GM23338 (cell line): Measurements from ENCODE around the gene CLDN3. TPM values are rescaled to one million over a fixed set of nuclear protein-coding genes. Genes with fewer than 3 reads are reported as not detected.

Experiments
- ATAC-seq: fragments of 200-7000 bp; cut with Tn5 transposase; 3 replicates; pipeline ENCODE4 v1.9.1; 2020
- DNase-seq: peaks from one replicate; pipeline ENCODE4 v3.0.0-alpha.2; 2015; ENCODE audit warnings: low spot score
- H2AFZ ChIP-seq: fragments of 200-600 bp; sonication (generic); 2 replicates; pipeline ENCODE4 v1.8.0; 2016; ENCODE audit warnings: antibody characterized with exemption, mild to moderate bottlenecking, moderate library complexity
- H3F3A ChIP-seq: fragments of 200-600 bp; sonication (generic); replicated peaks from 2 replicates; pipeline ENCODE4 v1.8.0; 2017; ENCODE audit warnings: antibody characterized with exemption, mixed run types, low read depth
- H3K27ac ChIP-seq: fragments of 200-600 bp; sonication (generic); 2 replicates; pipeline ENCODE4 v1.6.1; 2016; ENCODE audit warnings: low read depth
- H3K27me3 ChIP-seq: fragments of 200-600 bp; sonication (generic); 2 replicates; pipeline ENCODE4 v1.8.0; 2016; ENCODE audit warnings: mild to moderate bottlenecking, mixed run types, moderate library complexity; ENCODE audit not compliant: insufficient read depth
- H3K36me3 ChIP-seq: fragments of 200-600 bp; sonication (generic); 2 replicates; pipeline ENCODE4 v1.8.0; 2016; ENCODE audit warnings: mild to moderate bottlenecking; ENCODE audit not compliant: insufficient read depth
- H3K4me1 ChIP-seq: fragments of 200-600 bp; sonication (generic); 2 replicates; pipeline ENCODE4 v1.8.0; 2016; ENCODE audit warnings: mild to moderate bottlenecking, moderate library complexity; ENCODE audit not compliant: insufficient read depth
- H3K4me2 ChIP-seq: fragments of 200-600 bp; sonication (generic); 2 replicates; pipeline ENCODE4 v1.7.1; 2017; ENCODE audit warnings: mixed run types
- H3K4me3 ChIP-seq: fragments of 200-600 bp; sonication (generic); 2 replicates; pipeline ENCODE4 v1.6.1; 2016; ENCODE audit warnings: mixed run types
- H3K79me2 ChIP-seq: fragments of 200-600 bp; sonication (generic); replicated peaks from 2 replicates; pipeline ENCODE4 v1.8.0; 2017; ENCODE audit warnings: mild to moderate bottlenecking; ENCODE audit not compliant: insufficient read depth
- H3K9me2 ChIP-seq: fragments of 200-600 bp; sonication (generic); 2 replicates; pipeline ENCODE4 v1.8.0; 2017; ENCODE audit not compliant: insufficient read depth
- H4K20me1 ChIP-seq: fragments of 200-600 bp; sonication (generic); replicated peaks from 2 replicates; pipeline ENCODE4 v1.8.0; 2017; ENCODE audit warnings: mild to moderate bottlenecking; ENCODE audit not compliant: insufficient read depth
- H3K27ac Mint-ChIP-seq: 2 replicates; pipeline ENCODE4 v1.8.0; 2020; ENCODE audit warnings: inconsistent platforms, mild to moderate bottlenecking, moderate library complexity, mixed read lengths
- H3K27me3 Mint-ChIP-seq: 3 replicates; pipeline ENCODE4 v1.8.0; 2022; ENCODE audit warnings: low read depth, mild to moderate bottlenecking, moderate library complexity, mixed read lengths, inconsistent platforms; ENCODE audit not compliant: insufficient read depth, poor library complexity
- H3K36me3 Mint-ChIP-seq: 3 replicates; pipeline ENCODE4 v1.8.0; 2021; ENCODE audit warnings: low read depth, mild to moderate bottlenecking, inconsistent platforms, moderate library complexity, mixed read lengths
- H3K4me1 Mint-ChIP-seq: 3 replicates; pipeline ENCODE4 v1.8.0; 2020; ENCODE audit warnings: mild to moderate bottlenecking, inconsistent platforms, mixed read lengths
- H3K4me3 Mint-ChIP-seq: 3 replicates; pipeline ENCODE4 v1.8.0; 2021; ENCODE audit warnings: moderate library complexity, mild to moderate bottlenecking, inconsistent platforms, mixed read lengths
- H3K9me3 Mint-ChIP-seq: 3 replicates; pipeline ENCODE4 v1.8.0; 2020; ENCODE audit warnings: moderate library complexity, mild to moderate bottlenecking, inconsistent platforms, mixed read lengths
- CREB1 ChIP-seq: fragments of 250-450 bp; sonication (Bioruptor Pico); IDR thresholded peaks from 2 replicates; pipeline ENCODE4 v1.5.0; 2020; ENCODE audit warnings: low read depth, mild to moderate bottlenecking, moderate library complexity
- EZH2 ChIP-seq: fragments of 200-600 bp; sonication (generic); IDR thresholded peaks from one replicate; pipeline ENCODE4 v1.8.0; 2017; ENCODE audit warnings: antibody characterized with exemption, mild to moderate bottlenecking, low read depth; ENCODE audit not compliant: unreplicated experiment
- EZH2phosphoT487 ChIP-seq: fragments of 200-600 bp; sonication (generic); IDR thresholded peaks from one replicate; pipeline ENCODE4 v1.8.1; 2018; ENCODE audit warnings: antibody characterized with exemption; ENCODE audit not compliant: unreplicated experiment
- JUNB ChIP-seq: IDR thresholded peaks from one replicate; pipeline ENCODE4 v1.6.1; 2016; ENCODE audit warnings: antibody characterized with exemption; ENCODE audit not compliant: unreplicated experiment
- NANOG ChIP-seq: IDR thresholded peaks from 2 replicates; pipeline ENCODE4 v1.6.1; 2016; ENCODE audit warnings: antibody characterized with exemption, borderline replicate concordance
- POLR2AphosphoS5 ChIP-seq: IDR thresholded peaks from 2 replicates; pipeline ENCODE4 v1.6.1; 2016; ENCODE audit warnings: antibody characterized with exemption, low read depth
- STAT1 ChIP-seq: IDR thresholded peaks from one replicate; pipeline ENCODE4 v1.6.1; 2016; ENCODE audit warnings: antibody characterized with exemption; ENCODE audit not compliant: unreplicated experiment
- ZNF114 ChIP-seq: fragments of 250-450 bp; sonication (Bioruptor Pico); IDR thresholded peaks from 2 replicates; pipeline ENCODE4 v1.5.0; 2020; ENCODE audit warnings: mild to moderate bottlenecking, moderate library complexity
- polyA plus RNA-seq: library from polyadenylated mRNA; unstranded; fragments of >200 nt; fragmentation: Nextera tagmentation; extraction: Ambion mirVana; gene quantifications from 2 replicates; pipeline ENCODE4 v1.2.1, GENCODE V29; 2016
- total RNA-seq: library from RNA; depleted of rRNA; stranded (reverse); fragments of >200 nt; shearing (Covaris generic); gene quantifications from 2 replicates; pipeline ENCODE4 v1.2.3, GENCODE V29; 2014
- TF ChIP-seq, protein P1 (sequence below), 2 experiments: fragments of 200-600 bp in 1 of 2; sonication (generic) in 1 of 2; conservative IDR thresholded peaks; 2 replicates each; pipeline versions ENCODE4 v1.5.1 to v1.6.1; 2016 to 2017; ENCODE audit warnings: antibody characterized with exemption in 2 of 2, low read depth in 2 of 2, mild to moderate bottlenecking in 2 of 2, moderate library complexity in 1 of 2
- TF ChIP-seq, protein P2 (sequence below): IDR thresholded peaks from 2 replicates; pipeline ENCODE4 v1.6.1; 2016; ENCODE audit warnings: antibody characterized with exemption

Gene CLDN3
- total and polyA plus RNA-seq, 2 experiments from 2014 or later: 20.1 to 27.7 TPM

DNA sequence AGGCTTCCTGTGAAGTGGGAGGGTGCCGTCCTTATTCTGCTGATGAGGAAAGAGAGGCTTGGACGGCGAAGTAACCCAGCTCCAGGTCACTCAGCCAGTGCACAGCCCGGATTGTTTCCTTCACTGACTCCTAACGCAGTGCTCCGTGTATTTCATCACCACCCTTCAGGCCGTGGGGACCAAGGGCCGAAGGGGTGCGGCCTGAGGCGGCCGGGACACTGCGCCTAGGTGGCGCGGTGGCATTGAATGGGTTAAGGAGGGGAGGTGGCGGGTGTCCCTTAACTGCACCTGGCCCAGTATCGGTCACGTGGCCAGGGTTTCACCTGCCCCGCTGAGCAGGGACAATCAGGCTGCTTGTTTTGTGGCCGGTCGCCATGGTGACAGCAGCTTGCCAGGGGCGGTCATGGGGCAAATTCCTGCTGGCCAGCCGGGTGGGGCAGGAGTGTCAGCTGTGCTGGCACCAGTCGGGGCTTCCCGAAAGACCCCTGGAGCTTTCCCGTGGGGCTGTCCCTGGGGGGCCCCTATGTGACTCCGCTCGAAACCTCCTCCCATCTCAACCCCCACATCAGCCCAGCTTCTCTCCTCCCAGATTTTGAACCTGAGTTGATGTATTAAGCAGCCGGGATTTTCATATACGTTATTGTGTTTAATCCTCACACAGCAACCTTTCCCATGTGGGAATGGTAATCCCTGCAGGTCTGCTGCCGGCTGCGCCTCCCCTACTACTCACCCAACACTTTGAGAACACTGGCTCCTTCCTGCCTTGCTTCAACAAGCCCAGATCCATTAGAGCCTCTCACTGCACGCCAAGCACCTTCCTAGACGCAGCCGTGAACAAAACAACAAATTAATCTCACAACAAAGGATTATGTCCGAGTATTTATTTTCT is 27.1 kb downstream of the CLDN3 start:
- ATAC-seq: peak; percentile 27
- peak overlapping the region; percentile 98 for H3K27ac Mint-ChIP-seq
- no peak overlapping the region; the same call in 1 of the 2 replicates for H2AFZ ChIP-seq
- no peaks in the 10 kb centered on the region; the same call in 2 of the 3 replicates for H3K36me3 Mint-ChIP-seq
- H4K20me1 ChIP-seq: no peaks in the 10 kb centered on the region; the same call in 1 of the 2 replicates
- no peaks in the 10 kb centered on the region for H3K79me2 ChIP-seq
- H3K27ac ChIP-seq: peak overlapping the region; percentile 83
- H3K9me3 Mint-ChIP-seq: peaks cover 2% of the 10 kb centered on the region; the same call in 1 of the 3 replicates
- H3K27me3 Mint-ChIP-seq: peaks cover 31% of the 10 kb centered on the region
- H3K4me1 ChIP-seq: peaks cover 31% of the 10 kb centered on the region
- H3K4me2 ChIP-seq: peak overlapping the region; percentile 79
- no peaks in the 10 kb centered on the region for H3K9me2 ChIP-seq
- H3K4me1 Mint-ChIP-seq: peaks cover 35% of the 10 kb centered on the region
- no peaks in the 10 kb centered on the region for H3K36me3 ChIP-seq
- H3K4me3 Mint-ChIP-seq: peak overlapping the region; percentile 61
- H3K27me3 ChIP-seq: peaks cover 35% of the 10 kb centered on the region
- TF ChIP-seq CREB1 (CRISPR knock-in tag) (0 out of 2 replicates have a peak, but pooled peaks have one; percentile 40), POLR2AphosphoS5 (no peak), NANOG (0 out of 2 replicates have a peak, but pooled peaks have one; percentile 15), EZH2 (no peak), JUNB (no peak), EZH2phosphoT487 (no peak), ZNF114 (no peak), STAT1 (no peak)
- TF ChIP-seq, protein P1, sequence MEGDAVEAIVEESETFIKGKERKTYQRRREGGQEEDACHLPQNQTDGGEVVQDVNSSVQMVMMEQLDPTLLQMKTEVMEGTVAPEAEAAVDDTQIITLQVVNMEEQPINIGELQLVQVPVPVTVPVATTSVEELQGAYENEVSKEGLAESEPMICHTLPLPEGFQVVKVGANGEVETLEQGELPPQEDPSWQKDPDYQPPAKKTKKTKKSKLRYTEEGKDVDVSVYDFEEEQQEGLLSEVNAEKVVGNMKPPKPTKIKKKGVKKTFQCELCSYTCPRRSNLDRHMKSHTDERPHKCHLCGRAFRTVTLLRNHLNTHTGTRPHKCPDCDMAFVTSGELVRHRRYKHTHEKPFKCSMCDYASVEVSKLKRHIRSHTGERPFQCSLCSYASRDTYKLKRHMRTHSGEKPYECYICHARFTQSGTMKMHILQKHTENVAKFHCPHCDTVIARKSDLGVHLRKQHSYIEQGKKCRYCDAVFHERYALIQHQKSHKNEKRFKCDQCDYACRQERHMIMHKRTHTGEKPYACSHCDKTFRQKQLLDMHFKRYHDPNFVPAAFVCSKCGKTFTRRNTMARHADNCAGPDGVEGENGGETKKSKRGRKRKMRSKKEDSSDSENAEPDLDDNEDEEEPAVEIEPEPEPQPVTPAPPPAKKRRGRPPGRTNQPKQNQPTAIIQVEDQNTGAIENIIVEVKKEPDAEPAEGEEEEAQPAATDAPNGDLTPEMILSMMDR (conservative IDR thresholded peaks at IDR 0.05; ENCODE audit: low read depth in 2 of 2): peak in 1 of 2 experiments; percentile 29; a peak in 1 of 4 replicates
- TF ChIP-seq, protein P2, sequence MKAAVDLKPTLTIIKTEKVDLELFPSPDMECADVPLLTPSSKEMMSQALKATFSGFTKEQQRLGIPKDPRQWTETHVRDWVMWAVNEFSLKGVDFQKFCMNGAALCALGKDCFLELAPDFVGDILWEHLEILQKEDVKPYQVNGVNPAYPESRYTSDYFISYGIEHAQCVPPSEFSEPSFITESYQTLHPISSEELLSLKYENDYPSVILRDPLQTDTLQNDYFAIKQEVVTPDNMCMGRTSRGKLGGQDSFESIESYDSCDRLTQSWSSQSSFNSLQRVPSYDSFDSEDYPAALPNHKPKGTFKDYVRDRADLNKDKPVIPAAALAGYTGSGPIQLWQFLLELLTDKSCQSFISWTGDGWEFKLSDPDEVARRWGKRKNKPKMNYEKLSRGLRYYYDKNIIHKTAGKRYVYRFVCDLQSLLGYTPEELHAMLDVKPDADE: no peak
- DNase-seq: peak; percentile 98
- H3F3A ChIP-seq: peaks cover 8% of the 10 kb centered on the region
- H3K4me3 ChIP-seq: peak overlapping the region; percentile 44

DNA sequence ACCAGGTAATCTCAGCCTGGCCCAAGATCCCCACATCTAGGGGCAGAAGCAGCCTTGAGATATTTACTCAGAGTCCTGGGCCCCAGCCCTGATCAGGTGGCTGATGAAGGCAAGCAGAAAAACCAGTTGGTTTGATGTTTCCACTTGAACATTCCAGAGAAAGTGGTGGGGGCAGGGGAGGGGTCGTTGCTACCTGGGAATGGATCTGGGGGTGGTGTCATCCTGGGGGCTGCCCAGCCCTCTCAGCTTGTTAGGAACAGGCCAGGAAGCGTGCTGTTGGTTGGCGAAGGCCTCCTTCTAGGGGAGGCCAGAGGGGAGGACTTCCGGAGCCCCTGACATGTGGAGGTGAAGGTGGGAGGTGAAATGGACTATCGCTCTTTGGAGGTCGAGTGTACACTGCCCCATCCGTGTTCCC is 27.7 kb downstream of the CLDN3 start:
- peaks cover 35% of the 10 kb centered on the region for H3K27me3 ChIP-seq
- peaks cover 1% of the 10 kb centered on the region; the same call in 1 of the 3 replicates for H3K9me3 Mint-ChIP-seq
- no peak overlapping the region for H2AFZ ChIP-seq
- H3K4me3 ChIP-seq: peak overlapping the region; percentile 44
- H3F3A ChIP-seq: peaks cover 8% of the 10 kb centered on the region
- H3K4me1 Mint-ChIP-seq: peaks cover 38% of the 10 kb centered on the region
- peak overlapping the region; percentile 79 for H3K4me2 ChIP-seq
- peaks cover 6% of the 10 kb centered on the region for H4K20me1 ChIP-seq
- DNase-seq (peak; percentile 95), ATAC-seq (peak; percentile 17)
- H3K4me3 Mint-ChIP-seq: peak overlapping the region; percentile 61
- H3K4me1 ChIP-seq: peaks cover 31% of the 10 kb centered on the region
- H3K36me3 ChIP-seq: no peaks in the 10 kb centered on the region
- H3K27me3 Mint-ChIP-seq: peaks cover 31% of the 10 kb centered on the region
- no peaks in the 10 kb centered on the region; the same call in 2 of the 3 replicates for H3K36me3 Mint-ChIP-seq
- H3K9me2 ChIP-seq: no peaks in the 10 kb centered on the region
- no peak for TF ChIP-seq NANOG
- TF ChIP-seq CREB1 (CRISPR knock-in tag): peak; percentile 15; the same call in 1 of the 2 replicates
- 0 out of 2 replicates have a peak, but pooled peaks have one; percentile 23 for TF ChIP-seq ZNF114
- TF ChIP-seq EZH2: no peak
- H3K79me2 ChIP-seq: no peaks in the 10 kb centered on the region
- H3K27ac ChIP-seq: no peak overlapping the region; the same call in 1 of the 2 replicates
- peak overlapping the region; percentile 98 for H3K27ac Mint-ChIP-seq
